GM21825 (cell line): Measurements from ENCODE around the gene TSKU.

Experiments
- ATAC-seq: cut with Tn5 transposase; IDR thresholded peaks from one replicate; pipeline ENCODE4 v1.9.1; 2021; ENCODE audit warnings: mild to moderate bottlenecking, moderate library complexity; ENCODE audit not compliant: unreplicated experiment

Gene TSKU

DNA sequence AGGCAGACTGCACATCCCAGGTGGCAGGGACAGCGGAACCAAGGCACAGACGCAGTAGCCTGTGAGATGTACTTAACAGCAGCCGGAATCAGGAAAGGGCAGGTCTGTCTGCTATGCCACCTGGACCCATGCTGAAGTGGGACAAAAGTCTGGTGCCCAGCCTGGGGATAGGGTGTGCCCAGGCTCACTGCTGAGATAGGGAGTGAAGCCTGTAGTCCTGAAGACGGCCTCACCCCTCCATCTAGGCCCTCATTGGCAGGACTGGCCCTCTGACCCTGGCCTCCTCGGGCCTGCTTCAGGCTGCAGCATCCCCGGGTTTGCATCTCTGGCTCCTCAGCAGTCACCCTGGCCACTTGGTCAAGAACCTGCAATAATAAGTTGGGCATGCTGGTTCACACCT lies 32.4 kb upstream of the TSKU start:
- ATAC-seq: no peak

DNA sequence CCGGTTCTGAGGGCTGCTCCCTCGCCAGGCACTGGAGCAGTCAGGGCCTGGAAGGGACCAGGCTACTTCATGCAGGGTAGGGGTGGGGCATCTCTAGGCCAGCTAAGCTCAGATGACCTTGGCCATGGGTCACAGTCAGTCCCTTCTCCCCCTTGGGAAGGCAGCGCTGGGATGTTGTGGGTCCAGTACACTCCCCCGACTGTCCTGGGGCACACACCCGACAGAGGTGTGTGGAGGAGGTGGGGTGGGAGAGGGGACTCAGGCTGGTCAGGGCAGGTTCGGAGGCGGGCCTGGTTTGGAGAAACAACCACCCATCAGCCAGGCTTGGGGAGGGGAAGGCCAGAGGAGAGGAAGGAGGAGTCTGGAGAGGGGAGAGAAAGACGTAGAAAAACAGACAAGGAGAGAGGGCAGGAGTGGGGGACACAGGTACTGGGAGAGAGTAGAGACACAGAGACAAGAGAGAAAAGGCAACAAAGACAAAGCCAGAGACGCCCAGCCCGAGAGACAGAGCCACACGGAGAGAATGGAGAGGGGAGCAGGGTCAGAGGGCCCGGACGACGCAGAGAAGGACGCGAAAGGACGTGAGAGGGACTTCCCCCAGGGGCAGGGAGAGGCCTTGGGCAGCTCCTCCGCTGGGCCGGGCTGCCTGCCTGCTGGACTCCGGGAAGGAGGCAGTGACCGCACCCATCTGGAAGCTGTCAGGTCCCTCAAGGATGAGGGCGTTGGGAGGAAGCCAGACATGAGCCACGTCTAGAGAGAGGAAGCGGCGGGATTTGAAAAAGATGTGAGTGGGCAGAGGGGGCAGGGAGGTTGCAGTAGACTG lies 30.6 kb upstream of the TSKU start:
- ATAC-seq: no peak

DNA sequence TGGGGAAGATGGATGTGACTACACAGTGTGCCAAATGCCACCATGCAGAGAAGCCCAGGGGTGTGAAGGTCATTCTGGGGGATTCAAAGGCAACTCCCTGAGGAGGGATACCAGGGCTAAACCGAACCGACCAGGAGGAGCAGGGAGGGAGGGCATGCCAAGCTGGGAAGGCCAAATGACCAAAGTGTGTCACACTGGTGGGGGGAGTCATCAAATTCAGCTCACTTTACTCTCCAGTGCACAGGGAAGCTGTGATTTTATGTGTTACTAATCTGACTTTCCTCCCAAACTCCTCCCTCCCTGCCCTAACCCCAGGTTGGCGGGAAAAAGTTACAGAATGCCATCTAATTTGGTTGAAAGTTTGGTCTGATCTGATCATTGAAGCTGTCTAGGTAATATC lies 29.7 kb upstream of the TSKU start:
- no peak for ATAC-seq

DNA sequence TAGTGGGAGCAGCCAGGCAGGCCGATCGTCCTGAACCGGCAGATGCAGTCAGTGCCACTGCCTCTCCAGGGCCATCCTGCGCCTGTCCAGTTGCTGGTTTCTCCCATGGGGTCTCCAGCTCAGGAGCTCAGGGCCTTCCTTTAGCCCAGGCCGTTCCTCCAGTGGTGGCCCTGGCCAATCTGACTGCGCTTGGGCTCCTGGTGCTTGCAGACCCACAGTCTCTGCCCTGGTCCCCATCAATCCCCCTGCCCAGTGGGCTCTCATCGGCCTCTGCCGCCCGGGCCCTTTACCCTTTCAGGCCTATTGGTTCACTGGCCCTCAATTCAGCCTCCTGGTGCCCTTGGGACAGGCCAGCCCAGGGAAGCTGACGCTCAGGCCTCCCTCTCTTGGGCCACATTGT lies 29.2 kb upstream of the TSKU start:
- ATAC-seq: no peak

DNA sequence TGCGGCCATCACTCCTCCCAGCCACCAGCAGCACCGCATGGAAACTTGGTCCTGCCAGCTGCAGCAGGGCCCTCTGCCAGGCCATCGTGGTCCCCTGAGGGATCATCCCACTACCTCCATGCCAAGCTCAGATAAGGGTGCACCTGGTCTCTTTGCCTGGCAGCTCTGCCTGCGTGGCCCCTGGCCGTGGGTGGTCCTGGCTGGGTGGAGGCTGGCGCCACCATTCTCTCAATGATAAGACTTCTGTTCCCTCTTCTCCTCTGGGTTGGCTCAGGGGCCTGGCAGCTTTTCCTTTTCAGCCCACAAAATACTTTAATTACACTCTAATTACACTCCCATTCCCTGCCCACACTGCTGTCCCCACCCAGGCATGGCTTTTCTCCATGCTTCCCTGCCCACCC lies 26.8 kb upstream of the TSKU start:
- ATAC-seq: no peak

DNA sequence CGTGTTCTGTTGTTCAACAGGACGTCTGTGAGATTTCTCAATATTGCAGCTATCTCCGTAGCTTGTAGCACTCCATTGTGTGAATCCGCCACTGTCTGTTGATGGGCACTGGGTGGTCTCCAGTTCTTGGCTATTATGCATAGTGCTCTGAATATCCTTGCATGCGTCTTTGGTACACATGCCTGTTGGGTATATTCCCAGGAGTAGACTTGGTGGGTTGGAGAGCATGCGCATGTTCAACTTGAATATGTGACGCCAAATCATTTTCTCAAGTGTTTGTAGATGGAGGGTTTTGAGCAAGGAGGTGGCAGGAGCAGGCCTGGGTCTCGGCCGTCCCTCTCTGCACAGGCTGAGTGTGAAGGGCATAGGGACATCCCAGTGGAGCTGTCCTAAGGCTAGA lies 24.8 kb upstream of the TSKU start:
- ATAC-seq: no peak

DNA sequence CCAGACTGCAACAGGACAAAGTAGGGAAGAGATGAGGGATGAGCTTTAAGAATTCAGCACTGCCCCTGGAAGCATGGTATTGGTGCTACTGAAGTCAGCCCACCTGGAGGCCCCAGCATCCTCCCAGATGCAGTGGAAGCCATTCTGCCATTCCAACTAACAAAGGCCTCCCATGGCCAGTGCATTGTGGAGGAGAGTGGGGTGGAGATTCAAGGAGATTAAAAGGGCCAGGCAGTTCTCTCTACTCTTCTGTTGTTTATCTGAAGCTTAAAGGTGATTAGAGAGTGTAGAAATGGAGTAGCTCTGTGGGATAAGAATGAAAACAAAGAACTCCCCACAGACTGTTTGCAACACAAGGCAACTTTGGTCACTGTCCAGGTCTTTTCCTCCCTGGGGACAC lies 24.1 kb upstream of the TSKU start:
- no peak for ATAC-seq

DNA sequence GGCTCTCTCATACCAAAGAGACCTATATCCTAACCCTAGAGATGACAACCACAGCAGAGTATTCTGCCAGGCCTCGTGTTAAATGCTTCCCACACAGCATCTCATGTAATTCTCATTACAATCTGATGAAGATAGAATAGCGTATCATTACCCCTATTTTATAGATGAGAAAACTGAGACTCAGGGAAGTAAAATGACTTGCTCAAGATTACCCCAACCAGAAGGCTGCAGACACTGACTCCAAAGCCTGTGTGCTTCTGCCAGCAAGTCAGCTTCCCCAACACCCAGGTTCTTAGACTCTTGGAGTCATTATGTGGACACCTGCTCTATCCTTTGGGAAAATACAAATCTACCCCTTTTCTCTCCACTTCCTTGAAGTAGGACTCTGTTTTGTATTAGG lies 23.6 kb upstream of the TSKU start:
- no peak for ATAC-seq

DNA sequence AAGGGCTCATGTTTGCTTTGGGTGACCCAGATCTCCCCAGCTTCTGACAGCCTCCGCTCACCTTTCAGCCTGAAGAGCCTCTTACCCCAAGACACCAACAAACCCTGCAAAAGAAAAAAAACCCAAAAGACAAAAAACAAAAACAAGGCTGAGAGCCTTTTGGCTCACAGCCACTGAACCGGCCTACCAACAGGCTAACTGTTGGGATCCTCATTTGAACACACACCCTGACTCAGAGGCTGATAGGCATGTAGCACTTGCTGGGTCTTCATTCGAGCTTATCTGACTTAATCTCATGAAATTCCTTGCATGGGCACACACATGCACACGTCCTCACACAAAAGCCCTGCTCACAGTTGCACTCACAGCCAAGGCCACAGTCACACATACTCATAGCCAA lies 22.9 kb upstream of the TSKU start:
- ATAC-seq: no peak

DNA sequence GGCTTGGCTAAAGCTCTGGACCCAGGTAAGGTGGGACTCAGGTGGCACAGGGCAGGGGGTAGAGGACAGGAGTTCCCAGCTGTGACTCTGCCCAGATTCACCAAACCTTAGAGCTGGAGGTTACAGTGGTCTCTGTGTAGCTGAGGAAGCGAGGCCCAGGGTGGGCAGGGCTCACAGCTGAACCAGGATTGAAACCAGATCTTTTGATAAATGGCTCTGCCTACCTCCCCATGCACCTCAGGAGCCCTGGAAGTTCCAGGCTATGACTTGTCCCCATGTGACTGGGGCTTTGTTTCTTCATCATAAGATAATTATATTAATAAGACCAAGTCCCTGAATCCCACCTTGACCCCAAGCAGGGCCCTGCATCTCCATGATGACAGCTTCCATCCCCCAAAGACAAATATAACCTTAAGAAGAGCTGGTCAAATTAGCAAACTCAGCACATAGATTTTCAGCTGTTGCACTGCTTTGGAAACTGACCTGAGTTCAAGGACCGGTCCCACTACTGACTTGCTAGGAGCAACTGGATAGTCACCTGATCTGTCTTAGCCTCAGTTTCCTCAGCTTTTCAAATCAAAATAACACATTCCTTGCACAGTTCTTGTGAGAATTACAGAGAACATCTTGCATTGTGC lies 21.3 kb upstream of the TSKU start:
- no peak for ATAC-seq

DNA sequence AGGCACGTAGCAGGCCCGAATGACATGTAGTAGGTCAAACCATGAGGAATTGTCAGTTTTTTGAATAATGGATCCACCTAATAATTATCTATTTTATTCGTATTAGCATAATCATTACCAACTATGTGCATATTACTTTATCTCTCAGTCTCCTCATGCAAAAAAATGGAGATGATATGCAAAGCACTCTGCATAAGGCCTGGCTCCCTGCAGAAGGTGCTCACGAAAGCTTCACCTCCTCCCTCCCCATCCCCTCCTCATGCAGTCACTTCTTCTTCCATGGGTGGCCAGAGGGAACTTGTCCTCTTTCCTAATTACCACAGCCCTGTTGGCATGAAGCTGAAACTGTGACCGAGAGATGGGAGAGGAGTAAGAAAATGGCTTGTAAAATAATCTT lies 20.8 kb upstream of the TSKU start:
- no peak for ATAC-seq

DNA sequence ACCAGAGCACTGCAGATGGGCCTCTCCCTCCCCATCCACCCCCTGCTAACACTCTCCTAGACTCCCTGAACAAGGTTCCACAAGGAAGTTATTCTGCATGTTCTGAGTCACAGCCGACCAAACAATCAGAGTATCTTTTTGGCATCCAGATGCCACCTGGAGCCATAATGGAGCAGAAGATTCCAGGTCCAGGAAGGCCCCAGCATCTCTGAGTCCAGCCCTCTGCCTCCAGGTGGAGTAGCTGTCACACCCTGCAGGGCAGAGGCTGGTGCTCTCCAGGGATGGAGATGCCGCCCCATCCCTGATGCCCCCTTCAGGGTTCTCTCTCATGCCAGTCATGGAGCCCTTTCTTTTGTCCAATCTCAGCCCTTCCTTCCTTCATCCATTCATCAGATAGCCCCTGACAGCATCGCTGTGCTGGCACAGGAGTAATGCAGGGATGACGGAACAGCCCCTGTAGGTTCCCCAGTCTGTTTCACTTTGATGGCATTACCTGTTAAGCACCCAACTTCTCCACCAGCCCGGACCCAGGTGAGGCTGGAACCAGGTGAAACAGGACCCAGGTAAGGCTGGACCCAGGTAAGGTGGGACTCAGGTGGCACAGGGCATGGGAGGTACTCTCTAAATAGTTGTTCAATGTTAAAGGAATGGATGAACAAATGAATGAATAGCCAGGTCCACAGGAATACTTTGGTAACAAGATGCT lies 20.1 kb upstream of the TSKU start:
- no peak for ATAC-seq

DNA sequence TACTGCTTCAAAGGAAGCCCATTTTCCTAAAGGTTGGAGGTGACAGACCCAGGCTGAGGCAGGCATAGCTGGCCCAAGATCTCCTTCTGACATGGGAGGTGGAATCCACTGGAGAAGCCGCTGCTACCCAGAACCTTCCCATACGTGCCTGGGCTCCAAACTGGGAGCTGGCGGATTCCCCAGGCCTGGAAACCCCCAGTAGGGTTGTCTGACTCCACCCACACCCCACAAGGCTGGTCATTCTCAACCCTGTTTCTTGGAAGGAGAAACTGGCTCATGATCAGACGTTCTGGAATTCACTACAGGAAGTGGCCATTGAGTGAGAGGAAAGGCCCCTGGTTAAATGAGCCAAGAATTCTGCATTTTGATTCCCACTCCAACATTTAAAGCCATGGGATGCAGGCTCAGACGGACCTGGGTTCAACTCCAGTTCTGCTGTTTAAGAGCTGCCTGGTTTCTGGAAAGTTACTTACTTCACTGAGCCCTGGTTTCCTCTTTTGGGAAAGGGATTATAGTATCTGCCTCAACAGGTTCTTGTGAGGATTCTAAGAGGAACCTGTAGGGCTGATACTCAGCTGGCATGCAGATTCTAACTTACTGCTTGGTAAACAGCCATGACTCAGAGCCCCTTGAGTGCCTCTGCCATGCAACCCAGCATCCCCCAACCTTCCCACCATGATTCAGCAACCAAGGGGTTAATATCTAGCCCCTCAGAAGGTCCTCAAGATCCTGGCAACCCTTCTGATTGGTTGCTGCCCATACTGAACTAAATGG lies 19.4 kb upstream of the TSKU start:
- ATAC-seq: no peak

DNA sequence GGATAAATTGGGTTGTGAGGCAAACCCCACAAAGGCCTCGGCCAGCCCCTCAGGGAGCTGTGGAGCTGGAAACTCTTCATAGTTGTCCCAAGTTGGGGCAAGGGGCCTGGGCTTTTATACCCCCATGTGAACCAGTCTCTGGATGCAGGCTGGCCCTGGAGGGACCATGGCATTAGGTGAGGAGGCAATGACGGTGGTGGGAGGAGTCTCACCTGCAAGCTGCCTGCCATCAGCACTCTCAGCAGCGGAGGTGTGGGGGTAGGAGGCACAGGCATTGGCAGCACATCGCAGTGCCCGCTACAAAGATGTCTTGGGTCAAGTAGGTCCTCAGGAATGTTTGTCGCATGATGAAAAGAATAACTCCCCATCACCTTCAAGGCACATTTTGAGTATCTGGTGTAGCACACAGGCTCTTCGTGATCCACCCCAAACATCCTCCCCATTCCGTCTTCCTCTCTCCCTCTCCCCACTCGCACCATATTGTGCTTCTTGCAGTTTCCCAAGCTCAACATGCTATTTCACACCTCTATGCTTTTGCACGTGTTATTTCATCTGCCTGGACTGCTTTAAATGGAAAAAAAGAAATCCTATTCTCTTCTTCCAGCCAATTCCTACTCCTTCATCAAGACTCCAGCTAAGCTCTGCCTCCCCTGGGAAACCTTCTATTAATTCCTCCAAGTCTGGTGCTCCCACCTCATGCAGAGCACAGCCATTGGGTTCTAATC lies 18.1 kb upstream of the TSKU start:
- ATAC-seq: no peak

DNA sequence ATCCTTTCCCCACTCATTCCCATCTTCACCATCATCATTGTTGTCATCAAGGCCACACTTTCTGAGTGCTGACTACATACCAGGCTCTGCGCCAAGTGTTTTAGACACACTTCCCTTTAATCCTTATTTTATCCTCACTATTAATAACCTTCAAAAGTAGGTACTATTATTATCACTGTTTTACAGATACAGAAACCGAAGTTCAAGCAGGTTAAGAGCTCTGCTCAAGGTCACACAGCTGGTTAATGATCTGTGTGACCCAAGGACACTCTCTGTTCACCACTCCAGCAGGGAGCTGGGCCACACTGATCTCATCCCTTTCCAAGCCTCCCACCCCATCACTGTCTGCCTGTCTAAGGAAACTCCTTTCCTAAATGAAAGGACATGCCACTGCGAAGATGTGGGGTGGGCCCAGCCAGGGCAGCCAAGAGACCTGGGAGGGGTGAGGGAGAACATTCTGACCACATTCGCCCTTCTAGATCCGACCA lies 17.2 kb upstream of the TSKU start:
- no peak for ATAC-seq

DNA sequence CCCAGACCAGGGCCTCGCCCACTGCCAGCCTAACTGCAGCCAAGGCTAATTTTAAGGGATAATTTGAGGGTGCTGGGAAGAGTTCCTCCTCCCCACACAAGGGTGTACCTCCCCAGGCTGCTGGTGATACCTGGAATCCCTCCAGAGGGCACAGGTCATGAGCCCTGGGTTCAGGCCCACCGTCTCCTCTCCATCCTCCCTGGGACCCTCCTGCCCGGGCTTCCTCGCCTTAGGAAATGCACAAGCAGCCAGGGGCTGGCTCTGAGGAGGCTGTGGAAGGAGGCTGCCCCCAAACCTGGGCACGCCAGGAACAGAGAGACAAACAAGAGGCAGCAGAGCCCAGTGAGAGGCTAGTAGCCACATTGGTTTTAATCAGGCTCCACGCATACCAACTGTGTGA lies 16.6 kb upstream of the TSKU start:
- no peak for ATAC-seq

DNA sequence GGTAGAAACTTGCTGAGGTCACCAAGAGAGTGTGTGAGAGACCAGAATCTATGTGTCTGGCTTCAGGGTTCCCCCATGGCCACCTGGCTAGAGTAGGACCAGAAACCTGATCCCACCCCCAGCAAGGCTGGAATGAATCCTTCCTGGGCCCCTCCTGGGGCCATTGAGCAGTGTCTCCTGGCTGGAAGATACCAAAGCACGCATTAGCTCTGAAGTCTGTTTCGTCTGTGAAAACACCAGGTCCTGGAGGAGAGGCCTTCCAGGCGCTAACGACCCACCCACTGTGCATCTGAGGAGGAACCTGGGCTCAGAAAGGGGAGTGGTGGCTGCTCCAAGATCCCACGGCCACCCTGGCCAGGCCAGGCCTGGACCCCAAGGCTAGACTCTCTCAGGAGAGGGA lies 15.5 kb upstream of the TSKU start:
- ATAC-seq: no peak

DNA sequence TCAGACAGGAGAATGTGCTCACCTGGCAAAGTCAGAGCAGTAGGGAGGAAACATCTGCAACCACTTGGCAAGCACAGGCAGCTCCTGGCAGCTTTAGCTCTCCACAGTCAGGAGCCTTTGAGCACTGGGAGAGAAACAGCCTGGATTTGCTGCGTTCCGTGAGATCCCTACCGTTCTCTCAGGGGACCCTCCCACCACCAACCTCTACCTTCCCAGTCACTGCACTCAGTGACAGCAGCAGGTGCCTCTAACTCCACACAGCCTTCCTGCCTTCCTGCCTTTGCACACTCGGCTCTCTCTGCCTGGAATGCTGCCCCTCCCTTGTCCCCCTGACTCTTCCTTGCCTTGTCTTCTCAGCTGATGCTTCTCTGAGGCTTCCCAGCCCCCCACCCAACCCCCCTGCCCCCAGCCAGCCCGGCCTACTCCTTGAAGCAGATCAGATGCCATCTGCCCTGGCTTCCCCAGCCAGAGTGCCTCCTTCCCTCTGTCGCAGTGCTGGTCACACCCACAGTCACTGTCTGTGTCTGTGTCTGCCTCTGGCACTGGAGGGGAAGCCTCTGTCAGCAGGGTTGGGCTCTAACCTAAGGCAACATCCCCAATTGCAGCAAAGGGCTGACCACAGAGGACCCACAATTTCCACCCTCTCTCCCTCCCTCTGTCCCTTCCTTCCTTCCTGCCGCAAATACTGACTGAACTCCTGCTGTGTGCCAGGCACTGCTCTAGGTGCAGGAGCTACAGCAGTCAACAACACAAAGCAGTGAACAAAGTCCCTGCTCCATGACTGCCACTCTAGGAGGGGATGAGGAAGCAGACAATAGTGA lies 14.9 kb upstream of the TSKU start:
- ATAC-seq: no peak

DNA sequence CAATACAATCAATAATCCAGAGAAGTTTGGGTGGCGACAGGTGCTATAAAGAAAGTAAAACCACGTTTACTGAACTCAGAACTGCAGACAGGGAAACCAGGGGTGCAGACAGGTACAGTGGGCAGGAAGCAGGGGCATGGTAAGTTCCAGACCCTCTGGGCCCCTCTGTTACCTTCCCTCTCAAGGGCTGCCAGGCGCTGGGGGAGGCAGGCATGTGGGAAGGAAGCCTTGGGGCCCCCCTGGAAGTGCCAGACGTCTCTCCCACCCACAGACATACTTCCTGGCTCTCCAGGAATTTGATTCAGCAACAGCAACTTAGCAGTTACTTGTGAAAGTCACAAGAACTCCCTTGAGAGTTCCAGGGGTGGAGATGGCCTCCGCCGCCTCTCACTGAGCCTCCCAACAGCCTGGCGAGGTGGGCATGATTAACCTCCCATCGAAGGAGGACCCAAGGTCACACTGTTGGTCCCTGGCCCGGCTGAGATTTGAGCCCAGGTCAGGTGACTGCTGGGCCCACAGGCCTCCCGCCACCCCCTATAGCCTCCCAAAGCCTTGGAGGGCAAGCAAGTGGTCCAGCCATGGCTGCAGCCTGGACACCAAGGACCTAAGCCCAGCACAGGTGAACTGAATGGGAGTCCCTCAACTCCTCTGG lies 14.1 kb upstream of the TSKU start:
- ATAC-seq: no peak
